Progenitor cell of endocrine pancreas (in vitro differentiated cells): ENCODE measurements around the gene PHACTR1. TPM values are rescaled to one million over a fixed set of nuclear protein-coding genes. Genes with fewer than 3 reads are reported as not detected.

Source experiments
- DNase-seq: peaks from one replicate; pipeline ENCODE4 v3.0.0; 2021; ENCODE audit warnings: low spot score; ENCODE audit not compliant: unreplicated experiment
- H3K27ac Mint-ChIP-seq: 2 replicates; pipeline ENCODE4 v1.8.0; 2021; ENCODE audit warnings: mild to moderate bottlenecking, moderate library complexity, mixed read lengths
- H3K27me3 Mint-ChIP-seq: 2 replicates; pipeline ENCODE4 v1.8.0; 2021; ENCODE audit warnings: mixed read lengths
- H3K36me3 Mint-ChIP-seq: 2 replicates; pipeline ENCODE4 v1.8.0; 2022; ENCODE audit warnings: mixed read lengths; ENCODE audit not compliant: insufficient read depth
- H3K4me1 Mint-ChIP-seq: 2 replicates; pipeline ENCODE4 v1.8.0; 2021; ENCODE audit warnings: low read depth, mixed read lengths
- H3K4me3 Mint-ChIP-seq: 2 replicates; pipeline ENCODE4 v1.8.0; 2021; ENCODE audit warnings: low read depth, mild to moderate bottlenecking, moderate library complexity, mixed read lengths
- H3K9me3 Mint-ChIP-seq: 2 replicates; pipeline ENCODE4 v1.8.0; 2021; ENCODE audit warnings: low read depth, mixed read lengths
- total RNA-seq: library from RNA; stranded (reverse); gene quantifications from 2 replicates; pipeline ENCODE4 v1.2.1, GENCODE V29; 2021
- TF ChIP-seq, protein P1 (sequence below): fragments of 200-600 bp; sonication (generic); IDR thresholded peaks from one replicate; pipeline ENCODE4 v1.5.0; 2021; ENCODE audit warnings: antibody characterized with exemption, mild to moderate bottlenecking; ENCODE audit not compliant: unreplicated experiment

PHACTR1 gene
- total RNA-seq, 1 donor from 2014 or later, result 8.6 TPM

DNA sequence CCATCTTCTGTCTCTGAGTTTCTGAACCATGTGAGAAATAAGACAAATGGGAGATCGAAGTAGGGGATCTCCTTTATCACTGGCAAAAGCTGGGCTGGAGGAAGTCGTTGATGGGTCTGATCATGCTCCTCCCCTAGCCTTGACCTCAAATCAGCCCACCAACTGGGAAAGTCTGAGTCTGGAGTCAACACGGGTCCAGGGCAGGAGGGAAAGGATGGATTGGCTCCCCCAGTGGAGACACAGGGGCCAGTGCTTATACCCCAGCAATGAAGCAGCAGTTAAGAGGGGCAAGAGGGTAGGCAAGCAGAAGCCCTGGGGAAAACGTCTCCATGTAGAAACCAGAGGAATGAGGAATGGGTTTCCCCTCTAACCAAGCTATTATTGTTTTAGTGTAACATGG, 459.2 kb downstream of the PHACTR1 start:
- no peak for DNase-seq
- TF ChIP-seq, protein P1, sequence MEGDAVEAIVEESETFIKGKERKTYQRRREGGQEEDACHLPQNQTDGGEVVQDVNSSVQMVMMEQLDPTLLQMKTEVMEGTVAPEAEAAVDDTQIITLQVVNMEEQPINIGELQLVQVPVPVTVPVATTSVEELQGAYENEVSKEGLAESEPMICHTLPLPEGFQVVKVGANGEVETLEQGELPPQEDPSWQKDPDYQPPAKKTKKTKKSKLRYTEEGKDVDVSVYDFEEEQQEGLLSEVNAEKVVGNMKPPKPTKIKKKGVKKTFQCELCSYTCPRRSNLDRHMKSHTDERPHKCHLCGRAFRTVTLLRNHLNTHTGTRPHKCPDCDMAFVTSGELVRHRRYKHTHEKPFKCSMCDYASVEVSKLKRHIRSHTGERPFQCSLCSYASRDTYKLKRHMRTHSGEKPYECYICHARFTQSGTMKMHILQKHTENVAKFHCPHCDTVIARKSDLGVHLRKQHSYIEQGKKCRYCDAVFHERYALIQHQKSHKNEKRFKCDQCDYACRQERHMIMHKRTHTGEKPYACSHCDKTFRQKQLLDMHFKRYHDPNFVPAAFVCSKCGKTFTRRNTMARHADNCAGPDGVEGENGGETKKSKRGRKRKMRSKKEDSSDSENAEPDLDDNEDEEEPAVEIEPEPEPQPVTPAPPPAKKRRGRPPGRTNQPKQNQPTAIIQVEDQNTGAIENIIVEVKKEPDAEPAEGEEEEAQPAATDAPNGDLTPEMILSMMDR, result no peak

DNA sequence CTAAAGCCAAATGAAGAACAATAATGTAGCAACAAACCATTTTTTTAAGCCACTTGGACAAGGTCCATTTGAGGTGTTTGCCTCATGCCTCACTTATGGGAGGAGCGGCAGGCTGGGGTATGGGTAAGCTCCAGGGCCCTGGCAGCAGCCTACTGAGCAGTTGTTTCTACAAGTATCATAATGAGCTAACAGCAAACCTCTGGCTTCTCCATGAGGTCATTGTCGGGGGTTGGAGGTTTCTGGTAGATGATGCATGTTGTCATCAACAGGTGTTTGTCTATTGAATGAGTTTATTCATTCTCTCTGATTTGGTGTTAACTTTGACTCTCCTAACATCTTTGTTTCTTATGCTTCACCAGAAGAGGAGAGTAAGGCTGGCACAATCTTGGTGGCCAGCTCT, 461.1 kb downstream of the PHACTR1 start:
- no peak for DNase-seq

More for the DNA sequence above, 459.2 kb downstream of the PHACTR1 start:
- H3K9me3 Mint-ChIP-seq, result no peaks in the 10 kb centered on the region
- no peak overlapping the region for H3K27ac Mint-ChIP-seq
- no peaks in the 10 kb centered on the region for H3K36me3 Mint-ChIP-seq
- peaks cover 10% of the 10 kb centered on the region for H3K27me3 Mint-ChIP-seq
- no peaks in the 10 kb centered on the region for H3K4me1 Mint-ChIP-seq
- H3K4me3 Mint-ChIP-seq, result no peak overlapping the region

GRCh38 chr6:13178107-13178506, 461.5 kb downstream of the PHACTR1 start:
- Mint-ChIP-seq H3K4me3 (no peak overlapping the region), H3K36me3 (no peaks in the 10 kb centered on the region), H3K27ac (no peak overlapping the region), H3K4me1 (peaks cover 4% of the 10 kb centered on the region), H3K27me3 (peaks cover 10% of the 10 kb centered on the region), H3K9me3 (no peaks in the 10 kb centered on the region)
- TF ChIP-seq, protein P1, result no peak
- DNase-seq, result no peak

More for the DNA sequence above, 461.1 kb downstream of the PHACTR1 start:
- H3K4me1 Mint-ChIP-seq, result peaks cover 4% of the 10 kb centered on the region
- TF ChIP-seq, protein P1, result no peak
- H3K9me3 Mint-ChIP-seq, result no peaks in the 10 kb centered on the region
- no peaks in the 10 kb centered on the region for H3K36me3 Mint-ChIP-seq
- peaks cover 10% of the 10 kb centered on the region for H3K27me3 Mint-ChIP-seq
- H3K27ac Mint-ChIP-seq, result no peak overlapping the region
- no peak overlapping the region for H3K4me3 Mint-ChIP-seq

DNA sequence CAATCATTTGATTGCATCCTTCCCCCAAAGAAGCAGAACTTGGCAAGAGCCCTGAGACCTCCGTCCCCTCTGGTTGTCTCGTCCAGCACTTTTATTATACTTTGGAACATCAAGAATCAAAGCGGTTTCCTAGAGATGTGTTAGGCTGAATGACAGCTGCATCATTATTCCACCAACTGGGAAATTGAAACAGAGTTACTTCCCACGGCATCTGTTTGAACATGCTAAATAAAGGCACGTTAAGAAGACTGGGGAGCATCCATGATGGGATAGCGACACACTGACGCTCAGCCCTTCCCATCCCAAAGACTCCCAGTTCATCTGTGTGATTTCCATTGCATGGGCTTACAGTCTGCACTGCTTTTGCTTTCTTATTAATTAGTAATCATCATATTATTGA, 464.0 kb downstream of the PHACTR1 start:
- no peak for DNase-seq
- H3K4me3 Mint-ChIP-seq, result no peak overlapping the region
- H3K36me3 Mint-ChIP-seq, result no peaks in the 10 kb centered on the region

GRCh38 chr6:13181393-13181792, 464.8 kb downstream of the PHACTR1 start:
- TF ChIP-seq, protein P1, result no peak
- Mint-ChIP-seq H3K27me3 (peaks cover 10% of the 10 kb centered on the region), H3K36me3 (no peaks in the 10 kb centered on the region), H3K27ac (no peak overlapping the region), H3K4me1 (peaks cover 13% of the 10 kb centered on the region), H3K4me3 (no peak overlapping the region), H3K9me3 (no peaks in the 10 kb centered on the region)
- no peak for DNase-seq

More for the DNA sequence above, 464.0 kb downstream of the PHACTR1 start:
- peaks cover 13% of the 10 kb centered on the region for H3K4me1 Mint-ChIP-seq
- peaks cover 13% of the 10 kb centered on the region for H3K27me3 Mint-ChIP-seq
- TF ChIP-seq, protein P1, result no peak
- H3K9me3 Mint-ChIP-seq, result no peaks in the 10 kb centered on the region
- H3K27ac Mint-ChIP-seq, result no peak overlapping the region
